NCI-H345 (cell line): ENCODE data around the gene PANX2.
"Not testable (repeated sequence)": the region's sequence is repeated elsewhere in the genome, so short reads cannot be mapped to it uniquely, and the experiment has no call there.

Experiments used
- DNase-seq: peaks from one replicate; lab custom pipeline; 2025; lab: John Stamatoyannopoulos, UW

The PANX2 gene

DNA sequence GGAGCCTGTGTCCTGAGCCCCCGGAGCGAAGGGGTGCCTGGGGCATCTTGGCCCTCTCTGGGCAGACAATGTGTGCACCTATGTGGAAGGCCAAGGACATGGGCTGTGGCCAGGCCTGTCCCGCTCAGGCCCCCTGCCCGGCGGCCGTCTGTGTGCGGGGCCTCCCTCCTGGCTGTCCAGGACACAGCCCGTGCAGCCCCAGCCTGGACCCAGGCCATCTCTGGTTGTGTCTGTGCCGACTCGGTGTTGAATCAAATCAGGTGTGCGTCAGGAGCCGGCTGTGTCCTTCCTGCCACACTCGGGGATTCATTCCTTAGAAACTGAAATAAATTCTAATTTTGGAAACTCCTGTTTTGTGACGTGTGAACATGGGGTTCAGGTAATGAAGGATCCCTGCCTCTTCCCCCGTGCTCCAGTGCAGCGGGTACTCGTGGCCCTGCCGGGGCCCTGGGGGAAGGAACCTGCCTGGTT is 28.8 kb downstream of the PANX2 start:
- DNase-seq, result no peak

DNA sequence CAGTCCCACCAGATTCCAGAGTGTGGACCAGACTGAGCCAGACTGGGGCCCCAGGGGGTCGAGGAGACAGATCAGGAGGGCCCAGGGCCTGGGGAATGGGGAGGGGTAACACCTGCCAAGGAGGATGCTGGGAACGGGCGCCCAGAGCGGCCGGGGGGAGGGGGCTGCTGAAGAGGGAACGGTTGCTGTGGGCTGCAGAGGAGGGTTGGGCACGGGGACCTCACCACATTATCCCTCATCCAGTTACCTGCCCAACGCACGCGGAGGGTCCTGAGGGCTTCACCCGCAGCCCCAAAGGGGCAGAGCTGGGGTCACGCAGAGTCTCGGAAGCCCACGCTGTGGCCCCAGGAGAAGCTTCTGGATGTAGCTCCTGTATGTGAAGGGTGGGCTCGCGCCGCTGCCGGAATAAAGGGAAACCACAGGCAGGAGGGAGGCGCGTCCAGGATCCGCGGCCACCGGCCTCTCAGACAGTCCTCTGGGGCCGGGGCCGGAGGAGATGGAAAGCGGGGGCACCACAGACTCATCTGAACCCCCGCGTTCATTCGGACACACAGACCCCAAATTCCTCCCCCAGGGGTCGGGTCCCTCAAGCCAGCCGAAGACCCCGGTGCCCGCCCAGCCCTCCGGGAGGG is 29.4 kb downstream of the PANX2 start:
- peak; percentile 32 for DNase-seq

DNA sequence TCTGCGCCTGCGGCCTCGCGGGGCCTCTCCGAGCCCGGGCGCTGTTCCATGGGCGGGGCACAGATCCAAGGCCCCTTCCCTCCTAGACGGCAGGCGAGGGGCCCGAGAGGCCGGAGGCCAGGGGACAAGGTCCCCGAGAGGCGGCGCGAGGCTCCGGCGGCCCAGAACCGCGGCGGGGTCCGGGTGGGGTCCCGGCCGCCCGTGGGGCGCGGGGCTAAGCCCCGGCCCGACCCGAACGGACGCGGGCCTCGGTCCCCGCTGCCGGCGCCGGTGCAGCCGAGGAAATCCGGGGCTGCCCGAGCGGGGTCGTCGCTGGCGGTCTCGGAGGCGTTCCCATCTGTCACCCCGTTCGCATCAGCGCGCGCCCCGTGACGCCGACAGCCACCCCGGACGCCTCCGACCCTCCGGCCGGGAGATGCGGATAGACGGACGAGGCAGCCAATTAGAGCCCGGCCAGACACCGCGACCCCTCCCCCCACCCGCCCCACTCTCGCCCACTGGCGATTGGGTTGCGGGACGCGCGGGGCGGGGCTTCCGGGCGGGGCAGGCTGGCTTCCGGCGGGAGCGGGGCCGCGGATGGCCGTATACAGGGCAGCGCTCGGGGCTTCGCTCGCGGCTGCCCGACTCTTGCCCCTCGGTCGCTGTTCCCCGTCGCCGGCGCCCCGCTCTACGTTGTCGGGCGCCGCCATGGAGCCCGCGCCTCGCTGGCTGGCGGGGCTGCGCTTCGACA is 30.1 kb downstream of the PANX2 start, which contains the start of gene SELENOO:
TSS of gene SELENOO (plus strand) at position 551 of the 730 bp plus-strand sequence. CDS start at position 577, 26 bp downstream.
- DNase-seq, result peak; percentile 84

DNA sequence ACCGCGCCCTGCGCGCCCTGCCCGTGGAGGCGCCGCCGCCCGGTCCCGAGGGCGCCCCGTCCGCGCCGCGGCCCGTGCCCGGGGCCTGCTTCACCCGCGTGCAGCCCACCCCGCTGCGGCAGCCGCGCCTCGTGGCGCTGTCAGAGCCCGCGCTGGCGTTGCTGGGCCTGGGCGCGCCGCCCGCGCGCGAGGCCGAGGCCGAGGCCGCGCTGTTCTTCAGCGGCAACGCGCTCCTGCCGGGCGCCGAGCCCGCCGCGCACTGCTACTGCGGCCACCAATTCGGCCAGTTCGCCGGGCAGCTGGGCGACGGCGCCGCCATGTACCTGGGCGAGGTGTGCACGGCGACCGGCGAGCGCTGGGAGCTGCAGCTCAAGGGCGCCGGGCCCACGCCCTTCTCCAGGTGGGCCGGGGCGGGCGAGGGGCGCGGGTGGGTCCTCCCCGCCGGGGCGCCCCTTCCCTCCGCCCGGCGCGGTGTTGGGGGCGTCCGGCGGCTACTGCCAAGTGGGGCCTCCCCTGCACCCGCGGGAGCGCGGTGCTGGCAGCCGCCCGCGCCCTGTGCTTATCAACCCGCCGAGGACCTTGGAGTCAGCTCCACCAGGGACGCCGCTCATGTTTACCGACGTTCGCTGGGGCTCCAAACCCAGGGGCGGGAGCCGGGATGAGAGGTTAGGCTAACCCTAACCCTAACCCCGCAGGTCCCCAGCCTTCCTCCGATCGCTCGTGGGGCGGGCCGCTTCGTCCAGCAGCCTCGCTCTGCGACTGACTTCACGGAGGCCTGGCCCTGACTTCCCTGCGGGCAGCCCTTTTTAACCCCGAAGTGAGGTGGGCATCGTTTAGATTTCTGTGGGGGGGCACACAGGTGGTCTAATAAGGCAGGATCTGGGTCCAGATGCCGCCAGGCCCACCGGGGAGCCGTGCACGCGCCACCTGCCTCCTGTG is 30.9 kb downstream of the PANX2 start:
- DNase-seq, result no peak

DNA sequence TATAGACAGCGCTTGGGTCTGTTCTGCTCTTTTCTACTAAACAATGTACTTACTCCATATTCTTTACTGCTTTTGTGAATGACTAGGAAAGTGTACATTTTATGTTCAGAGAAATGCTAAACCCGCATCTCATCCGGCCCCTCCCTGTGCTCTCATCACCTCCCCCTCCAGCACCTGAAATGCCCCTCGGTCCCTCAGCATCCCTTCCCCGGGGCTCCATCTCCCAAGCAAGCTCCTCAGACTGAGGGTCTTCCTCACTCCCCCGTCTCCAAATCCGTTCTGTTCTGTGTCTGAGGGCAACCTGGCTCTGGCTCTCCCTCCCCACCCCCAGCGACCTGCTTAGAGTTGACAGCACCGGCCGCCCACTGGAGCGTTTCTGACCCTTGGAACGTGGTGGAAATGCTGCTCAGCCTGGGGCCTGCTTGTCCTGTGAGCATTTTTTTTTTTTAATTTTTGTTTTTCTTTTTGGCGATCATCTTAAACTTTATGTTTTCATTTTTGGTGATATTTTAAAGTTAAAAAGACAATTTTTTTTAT is 31.7 kb downstream of the PANX2 start:
- DNase-seq, result no peak

DNA sequence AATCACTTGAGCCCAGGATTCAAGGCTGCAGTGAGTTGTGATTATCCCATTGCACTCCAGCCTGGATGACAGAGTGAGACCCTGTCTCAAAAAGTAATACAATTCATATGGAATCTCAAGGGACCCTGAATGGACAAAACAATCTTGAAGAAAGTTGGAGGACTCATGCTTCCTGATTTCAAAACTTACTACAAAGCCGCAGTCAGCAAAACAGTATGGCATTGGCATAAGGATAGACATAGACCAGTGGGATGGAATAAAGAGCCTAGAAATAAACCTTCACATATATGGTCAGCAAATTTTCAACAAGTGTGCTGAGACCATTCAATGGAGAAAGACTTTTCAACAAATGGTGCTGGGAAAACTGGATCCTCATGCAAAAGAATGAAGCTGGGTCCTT is 32.8 kb downstream of the PANX2 start:
- DNase-seq, result no peak

DNA sequence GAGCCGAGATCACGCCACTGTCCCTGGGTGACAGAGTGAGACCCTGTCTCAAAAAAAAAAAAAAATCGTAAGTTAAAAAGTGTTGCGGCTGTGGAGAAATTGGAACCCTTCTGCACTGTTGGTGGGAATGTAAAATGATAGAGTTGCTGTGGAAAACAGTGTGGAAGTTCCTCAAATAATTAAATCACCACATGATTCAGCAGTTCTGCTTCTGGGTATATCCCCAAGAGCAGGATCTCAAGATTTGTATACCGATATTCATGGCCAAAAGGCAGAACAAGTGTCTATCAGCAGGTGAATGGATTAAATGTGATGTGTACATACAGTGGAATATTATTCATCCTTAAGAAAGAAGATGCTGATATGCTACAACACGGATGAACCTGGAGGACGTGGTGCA is 34.0 kb downstream of the PANX2 start:
- DNase-seq, result no peak

DNA sequence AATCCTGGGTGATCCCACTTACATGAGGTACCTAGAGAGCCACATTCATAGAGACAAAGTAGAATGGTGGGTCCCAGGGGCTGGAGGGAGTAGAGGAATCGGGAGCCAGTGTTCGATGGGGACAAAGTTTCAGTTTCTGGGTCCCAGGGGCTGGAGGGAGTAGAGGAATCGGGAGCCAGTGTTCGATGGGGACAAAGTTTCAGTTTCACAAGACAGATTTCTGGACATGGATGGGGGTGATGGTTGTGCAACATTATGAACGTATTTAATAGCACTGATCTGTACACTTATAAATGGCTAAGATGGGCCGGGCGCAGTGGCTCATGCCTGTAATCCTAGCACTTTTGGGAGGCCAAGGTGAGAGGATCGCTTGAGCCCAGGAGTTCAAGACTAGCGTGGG is 34.5 kb downstream of the PANX2 start:
- DNase-seq, result not testable (repeated sequence)

DNA sequence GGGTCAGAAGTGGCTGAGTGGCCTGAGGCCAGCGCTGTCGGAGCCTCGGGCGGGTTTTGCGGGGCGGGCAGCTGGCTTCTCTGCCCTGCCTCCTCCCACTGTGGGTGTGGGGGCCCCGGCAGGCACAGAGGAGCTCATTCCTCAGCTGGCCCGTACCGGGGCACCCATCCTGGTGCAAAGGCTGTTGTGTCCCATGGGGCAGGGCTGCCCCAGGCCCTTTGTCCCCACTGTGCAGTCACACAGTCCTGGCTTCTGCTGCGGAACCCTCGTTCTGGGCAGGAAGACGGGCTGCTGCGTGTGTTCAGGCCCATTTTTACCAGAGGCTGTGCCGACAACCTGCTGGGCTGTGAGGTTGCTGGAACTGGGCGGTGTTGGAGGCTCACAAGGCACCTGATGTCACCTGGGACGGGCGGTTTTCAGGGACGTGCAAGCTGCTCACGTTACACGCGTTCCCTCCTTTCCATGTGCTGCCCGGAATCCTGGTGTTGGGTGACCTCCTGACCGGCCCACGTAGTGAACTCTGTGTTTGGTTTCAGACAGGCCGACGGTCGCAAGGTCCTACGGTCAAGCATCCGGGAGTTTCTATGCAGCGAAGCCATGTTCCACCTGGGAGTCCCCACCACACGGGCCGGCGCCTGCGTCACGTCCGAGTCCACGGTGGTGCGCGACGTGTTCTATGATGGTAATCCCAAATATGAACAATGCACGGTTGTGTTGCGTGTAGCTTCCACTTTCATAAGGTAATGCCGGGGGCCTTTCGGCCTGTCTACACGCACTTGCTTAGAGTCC is 35.4 kb downstream of the PANX2 start:
- no peak for DNase-seq

DNA sequence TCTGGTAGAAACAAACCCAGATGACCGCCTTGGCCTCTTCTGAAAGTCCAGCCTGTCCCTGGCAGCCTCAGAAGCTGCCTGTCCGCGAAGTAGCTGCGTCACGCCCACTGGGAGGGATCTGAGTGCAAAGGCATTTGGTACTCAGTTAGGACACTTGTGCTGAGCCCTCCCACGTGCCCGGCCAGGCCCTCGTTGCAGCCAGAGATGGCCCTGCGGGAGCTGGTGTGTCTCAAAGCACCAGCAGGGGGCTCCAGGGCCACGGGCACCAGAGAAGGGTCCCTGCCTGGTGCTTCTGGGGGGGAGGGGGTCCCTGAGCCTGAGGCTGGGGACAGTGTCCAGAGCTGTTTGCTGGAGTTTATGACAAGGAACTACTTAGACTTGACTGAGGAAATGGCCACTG is 36.1 kb downstream of the PANX2 start:
- DNase-seq, result no peak

DNA sequence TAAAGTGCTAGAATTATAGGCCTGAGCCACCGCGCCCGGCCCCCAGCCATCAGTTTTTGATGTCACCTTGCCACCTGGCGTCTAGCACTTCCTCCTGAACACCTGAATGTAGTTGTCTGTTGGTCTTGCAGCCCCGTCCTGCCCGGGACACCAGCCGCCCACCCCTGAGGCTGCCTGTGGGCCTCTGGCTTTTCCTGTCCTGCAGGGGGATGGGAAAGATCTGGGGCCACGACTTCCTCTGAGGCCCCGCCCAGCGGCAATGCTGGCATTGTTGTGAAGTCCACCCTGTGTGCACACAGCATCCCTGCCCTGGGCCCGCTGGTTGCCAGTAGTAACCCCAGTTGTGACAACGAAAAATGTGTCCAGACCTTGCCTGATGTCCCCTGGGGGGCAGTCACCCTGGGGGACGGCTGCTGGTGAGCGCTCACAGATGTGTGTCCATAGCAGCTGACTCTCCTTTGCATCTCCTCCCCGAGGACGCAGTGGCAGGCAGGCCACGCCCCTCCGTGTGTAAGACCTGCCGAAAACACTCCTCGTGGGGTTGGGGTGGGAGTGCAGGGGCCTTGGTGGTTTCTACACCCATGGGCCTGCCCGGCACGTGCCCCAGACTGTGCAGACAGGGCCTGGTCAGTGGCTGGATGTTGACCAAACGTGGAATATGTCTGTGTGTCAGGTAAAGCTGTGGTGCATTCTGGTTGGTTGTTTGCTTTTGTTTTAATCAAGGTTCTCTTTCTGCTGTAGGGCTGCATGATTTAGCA is 37.0 kb downstream of the PANX2 start:
- no peak for DNase-seq

DNA sequence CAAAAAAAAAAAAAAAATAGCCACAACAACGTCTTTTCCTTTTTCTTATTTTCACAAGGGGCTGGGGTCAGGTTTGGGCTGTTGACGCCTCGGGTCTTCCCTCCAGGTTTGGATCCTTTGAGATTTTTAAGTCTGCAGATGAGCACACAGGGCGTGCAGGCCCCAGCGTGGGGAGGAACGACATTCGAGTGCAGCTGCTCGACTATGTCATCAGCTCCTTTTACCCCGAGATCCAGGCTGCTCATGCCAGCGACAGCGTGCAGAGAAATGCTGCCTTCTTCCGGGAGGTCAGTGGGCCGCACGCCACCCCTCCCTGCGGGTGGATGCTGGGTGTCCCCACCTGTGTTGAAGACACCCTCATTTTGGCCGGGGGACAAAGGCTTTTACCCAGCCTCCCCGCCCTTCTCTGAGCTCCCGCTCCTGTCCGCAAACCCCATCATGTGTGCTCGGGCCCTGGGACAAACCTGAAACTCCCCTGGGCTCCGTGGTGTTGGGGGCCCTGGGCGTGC is 38.0 kb downstream of the PANX2 start:
- DNase-seq, result no peak

DNA sequence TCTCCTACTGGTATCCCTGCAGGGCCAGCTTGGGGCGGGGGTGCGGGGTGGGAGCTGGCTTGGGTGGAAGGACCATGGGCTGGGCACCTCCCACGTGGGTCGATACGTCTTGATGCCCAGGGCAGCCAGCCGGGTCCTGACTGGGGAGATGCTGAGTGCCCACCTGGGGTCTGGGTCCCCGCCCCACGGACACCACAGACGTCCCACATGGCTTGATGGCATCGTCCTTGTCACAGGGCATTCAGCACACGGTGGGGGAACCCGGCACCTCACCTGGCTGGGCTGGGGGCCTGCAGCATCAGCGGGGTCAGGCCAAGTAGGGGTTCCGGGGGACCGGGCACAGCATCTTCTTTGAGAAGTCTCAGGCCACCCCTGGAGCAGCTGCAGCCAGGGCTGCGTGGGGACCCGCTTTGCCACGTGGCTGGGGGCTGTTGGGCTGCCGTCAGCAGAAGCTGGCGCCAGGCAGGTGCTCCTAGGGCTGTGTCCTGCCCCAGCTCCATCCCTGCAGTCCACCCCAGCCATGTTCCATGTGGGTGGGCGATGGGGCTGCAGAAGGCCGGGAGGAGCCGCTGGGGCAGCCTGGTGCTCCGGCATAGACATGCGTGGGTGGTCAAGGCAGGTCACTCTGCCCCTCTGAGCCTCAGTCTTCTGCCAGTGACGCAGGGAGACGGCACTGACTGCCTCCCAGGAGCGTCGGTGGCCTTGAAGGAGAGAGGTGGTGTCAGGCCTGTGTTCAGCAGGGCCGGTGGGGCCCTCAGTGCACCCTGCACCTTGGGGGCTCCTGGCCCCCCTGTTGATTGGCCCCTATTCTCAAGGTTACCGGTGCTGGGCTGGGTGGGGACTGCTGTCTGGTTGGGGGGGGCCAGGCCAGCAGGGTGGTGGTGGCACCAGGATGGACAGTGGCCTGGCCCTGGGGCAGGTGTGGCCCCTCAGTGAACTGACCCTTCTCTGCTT is 38.7 kb downstream of the PANX2 start:
- no peak for DNase-seq

DNA sequence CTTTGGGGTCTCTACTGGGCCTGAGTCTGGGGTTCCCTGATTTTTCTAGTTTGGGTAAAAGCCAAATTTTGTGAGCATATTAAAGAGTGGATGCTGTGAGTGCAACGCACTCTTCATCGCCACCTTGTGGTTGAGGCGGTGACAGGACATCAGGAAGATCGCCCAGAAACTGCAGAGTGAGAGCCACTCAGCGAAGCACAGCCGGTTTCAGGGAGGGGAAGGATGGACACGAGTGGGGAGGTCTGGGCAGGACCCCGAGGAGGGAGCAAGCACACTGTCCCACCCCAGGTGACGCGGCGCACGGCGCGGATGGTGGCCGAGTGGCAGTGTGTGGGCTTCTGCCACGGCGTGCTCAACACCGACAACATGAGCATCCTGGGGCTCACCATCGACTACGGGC is 39.4 kb downstream of the PANX2 start:
- DNase-seq, result peak; percentile 12

DNA sequence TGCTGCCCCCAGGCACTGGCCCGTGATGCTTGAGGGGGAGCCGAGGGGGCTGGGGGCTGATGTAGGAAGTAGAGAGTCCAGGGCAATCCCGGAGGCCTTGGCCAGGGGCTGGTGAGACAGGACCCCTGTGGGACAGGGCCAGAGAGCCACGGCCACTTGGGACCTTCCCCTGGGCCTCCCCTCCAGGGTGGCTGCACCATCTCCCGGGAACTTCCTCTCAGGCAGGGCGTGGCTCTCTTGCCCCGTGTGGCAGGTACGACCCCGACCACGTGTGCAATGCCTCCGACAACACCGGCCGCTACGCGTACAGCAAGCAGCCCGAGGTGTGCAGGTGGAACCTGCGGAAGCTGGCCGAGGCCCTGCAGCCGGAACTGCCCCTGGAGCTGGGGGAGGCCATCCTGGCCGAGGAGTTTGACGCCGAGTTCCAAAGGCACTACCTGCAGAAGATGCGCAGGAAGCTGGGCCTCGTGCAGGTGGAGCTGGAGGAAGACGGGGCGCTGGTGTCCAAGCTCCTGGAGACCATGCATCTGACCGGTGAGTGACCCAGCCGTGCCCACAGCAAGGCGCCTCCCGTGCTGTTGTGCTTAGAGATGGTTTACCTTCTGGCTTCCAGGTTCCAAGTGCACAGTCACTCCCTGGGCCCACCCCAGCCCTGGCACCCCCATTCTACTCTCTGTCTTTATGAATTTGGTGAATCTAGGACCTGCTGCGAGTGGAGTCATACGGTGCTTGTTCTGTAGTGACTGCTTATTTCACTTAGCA is 40.0 kb downstream of the PANX2 start:
- DNase-seq, result no peak

DNA sequence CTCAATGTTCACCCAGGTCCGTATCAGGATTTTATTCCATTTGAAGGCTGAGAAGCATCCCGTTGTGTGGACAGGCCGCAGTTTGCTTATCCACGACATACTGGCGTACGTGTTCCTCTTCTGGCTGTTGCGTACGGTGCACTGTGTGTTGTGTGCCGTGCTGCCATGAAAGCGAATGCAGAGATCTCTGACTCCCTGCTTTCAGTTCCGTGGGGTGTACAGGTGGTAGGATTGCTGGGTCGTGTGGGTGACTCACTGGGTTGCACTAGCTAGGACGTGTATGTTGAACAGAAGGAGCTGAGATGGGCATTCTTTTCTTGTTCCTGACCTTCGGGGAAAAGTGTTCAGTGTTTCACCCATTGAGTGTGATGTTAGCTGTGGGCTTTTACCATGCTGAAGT is 40.6 kb downstream of the PANX2 start:
- no peak for DNase-seq

DNA sequence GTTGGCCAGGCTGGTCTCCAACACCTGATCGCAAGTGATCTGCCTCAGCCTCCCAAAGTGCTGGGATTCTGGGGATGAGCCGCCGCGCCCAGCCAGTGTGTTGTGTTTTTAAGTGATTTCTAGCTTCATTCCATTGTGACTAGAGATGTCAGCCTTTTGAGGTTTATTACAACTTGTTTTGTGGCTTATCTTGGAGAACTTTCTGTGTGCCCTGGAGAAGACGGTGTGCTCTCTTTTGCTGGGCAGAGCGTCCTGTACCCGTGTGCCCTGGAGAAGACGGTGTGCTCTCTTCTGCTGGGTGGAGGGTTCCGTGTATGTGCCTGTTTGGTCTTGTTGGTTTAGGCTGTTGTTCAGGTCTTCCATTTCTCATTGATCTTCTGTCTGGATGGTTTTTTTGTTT is 42.7 kb downstream of the PANX2 start:
- DNase-seq, result no peak

DNA sequence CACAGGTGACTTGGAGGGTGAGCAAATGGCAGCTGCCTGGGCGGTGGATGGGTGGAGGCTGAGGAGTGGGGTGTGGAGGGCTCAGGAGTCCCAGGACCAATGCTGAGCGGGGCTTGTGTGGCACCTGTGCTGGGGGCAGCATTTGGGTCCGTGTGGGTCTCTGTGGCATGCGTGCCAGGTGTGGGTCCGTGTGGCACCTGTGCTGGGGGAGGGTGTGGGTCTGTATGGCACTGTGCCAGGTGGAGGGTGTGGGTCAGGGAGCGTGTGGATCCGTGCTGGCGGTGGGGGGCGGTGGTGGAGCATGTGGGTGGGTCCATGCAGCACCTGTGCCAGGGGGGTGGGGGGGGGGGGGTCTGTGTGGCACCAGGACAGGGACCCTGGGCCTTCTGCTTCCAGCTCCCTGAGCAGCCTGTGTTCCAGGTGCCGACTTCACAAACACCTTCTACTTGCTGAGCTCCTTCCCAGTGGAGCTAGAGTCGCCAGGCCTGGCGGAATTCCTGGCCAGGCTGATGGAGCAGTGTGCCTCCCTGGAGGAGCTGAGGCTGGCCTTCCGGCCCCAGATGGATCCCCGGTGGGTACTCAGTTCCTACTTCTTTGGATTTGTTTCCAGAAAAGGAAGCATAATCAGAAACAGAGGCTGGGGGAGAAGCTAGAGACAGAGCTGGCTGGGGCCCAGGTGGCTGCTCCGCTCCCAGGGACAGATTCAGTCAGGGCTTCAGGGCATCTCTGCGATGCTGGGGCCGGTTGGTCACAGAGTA is 44.9 kb downstream of the PANX2 start:
- DNase-seq, result no peak
